GM18517 (cell line): ENCODE data around the gene COLEC11.

ENCODE experiments used
- ATAC-seq: cut with Tn5 transposase; IDR thresholded peaks from one replicate; pipeline ENCODE4 v1.9.1; 2021; ENCODE audit warnings: mild to moderate bottlenecking, moderate library complexity; ENCODE audit not compliant: unreplicated experiment

COLEC11 gene

DNA sequence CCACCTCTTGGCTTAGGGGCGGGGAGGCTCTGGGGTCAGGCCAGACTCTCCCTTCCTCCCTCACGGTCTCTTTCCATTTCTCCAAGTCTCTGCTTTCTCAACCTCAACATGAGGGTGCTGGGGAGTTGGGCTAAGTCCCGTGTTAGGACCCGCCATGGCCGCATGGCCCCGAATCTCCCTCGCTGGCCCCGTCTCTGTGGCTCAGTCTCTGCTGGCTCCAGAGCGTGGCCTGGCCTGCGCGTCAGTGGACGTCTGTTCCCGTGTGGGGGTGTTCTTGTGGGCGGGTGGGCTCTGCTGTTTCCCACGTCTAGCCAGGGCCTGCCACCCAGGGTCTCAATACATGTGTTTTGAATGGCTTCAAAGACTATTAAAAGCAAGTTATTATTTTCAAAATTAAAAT, 75.5 kb downstream of the COLEC11 start:
- ATAC-seq: no peak

DNA sequence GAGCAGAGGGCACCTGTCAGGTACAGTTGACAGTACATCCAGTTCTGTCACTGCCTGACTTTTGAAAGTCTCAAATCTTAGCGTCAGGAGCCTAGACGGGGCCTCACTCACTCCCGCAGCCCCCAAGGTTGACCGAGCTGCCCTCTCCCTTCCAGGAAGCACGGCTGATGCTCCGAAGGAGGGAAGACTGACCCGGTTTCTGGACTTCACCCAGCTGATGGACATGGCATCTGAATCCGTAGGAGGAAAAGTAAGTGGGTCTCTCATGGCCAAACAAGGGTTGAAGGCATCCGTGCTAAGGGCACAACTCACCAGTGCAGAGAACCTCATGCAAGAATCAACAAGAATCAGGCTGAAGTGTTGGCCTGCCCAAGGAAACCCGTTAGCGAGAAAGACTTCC, 76.0 kb downstream of the COLEC11 start:
- no peak for ATAC-seq

DNA sequence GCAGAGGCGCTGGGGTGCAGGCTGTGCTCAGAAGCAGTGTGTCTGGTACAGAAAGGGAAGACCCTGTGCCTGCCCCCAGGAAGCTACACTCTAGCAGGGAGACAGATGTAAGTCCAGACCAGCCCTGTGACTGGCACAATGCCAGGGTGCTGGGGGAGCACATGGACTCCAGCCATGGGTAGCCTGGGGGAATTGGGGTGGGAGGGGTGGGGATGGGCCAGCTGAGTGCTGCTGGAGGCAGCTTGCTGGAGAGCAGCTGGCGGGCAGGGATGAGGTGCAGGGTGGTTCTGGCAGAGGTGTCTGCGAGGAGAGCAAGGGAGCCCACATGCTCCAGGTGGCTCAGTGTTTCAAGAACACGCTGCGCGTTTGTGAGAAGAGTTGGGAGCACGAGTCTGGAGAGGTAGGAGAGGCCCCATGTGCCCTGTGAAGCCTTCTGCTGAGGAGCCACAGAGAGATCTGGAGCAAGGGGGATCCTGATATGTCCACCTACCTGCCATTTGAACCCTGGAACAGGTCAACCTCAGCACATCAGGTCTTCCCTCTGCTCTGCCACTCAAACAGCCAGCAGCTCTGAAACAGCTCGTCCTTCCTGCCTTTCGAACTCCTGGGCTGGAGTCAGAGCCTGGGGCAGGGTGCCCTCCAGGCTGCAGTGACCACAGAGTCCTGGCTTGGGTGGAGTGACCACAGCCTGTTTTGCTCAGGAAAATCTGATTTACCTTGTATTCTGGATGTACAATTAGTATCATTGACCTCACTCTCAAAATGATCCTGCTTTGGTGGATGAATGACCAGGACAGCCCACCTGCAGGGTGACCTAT, 78.2 kb downstream of the COLEC11 start:
- ATAC-seq: no peak

DNA sequence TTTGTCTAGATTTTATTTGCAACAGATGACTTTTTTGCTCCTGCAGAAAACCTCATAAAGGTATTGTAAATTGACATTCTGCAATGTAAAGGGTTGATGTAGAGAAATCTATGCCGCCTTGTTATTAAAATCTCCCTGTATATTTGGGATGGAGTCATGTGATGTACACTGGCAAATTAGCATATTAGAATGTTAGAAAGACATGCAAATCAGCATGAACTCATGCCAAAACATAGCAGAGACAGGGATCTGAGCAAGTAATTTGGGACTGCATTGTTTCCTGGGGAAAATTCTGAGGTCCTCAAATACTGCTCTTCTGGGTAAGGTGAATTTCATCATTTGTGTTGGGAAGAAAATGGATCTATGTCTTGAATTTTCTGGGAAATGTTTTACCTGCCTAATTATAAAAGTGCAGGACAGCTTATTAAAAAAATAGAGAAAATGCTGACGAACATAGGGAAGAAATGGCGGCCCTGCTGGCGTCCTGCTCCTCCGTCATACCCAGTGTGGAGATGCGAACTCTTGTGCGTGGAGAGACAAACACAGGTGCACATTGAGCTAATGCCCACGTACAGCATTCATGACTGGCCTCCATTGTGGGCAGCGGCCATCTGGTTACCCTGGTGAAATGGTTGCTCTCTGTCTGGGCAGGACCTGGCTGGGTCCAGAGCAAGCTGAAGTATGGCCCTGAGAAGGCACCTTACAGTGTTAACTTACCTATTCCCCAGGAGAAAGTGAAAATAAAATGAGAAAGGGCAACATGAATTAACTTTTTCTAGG, 79.3 kb downstream of the COLEC11 start:
- no peak for ATAC-seq

DNA sequence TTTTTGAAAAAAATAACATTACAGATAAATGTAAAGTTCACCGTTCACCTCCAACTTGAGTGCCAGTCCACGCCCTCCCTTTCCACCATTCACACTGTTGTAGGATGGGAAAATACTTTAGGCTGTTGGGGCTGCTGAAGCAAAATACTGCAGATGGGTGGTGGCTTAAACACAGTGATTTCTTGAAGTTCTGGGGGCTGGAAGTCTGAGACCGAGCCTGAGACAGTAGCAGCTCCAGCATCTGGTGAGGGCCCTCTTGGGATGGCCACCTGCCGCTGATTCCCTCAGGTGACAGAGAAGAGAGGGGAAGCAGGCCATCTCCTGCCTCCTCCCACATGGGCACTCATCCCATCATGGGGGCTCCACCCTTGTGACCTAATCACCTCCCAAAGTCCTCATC, 80.8 kb downstream of the COLEC11 start:
- ATAC-seq: no peak

DNA sequence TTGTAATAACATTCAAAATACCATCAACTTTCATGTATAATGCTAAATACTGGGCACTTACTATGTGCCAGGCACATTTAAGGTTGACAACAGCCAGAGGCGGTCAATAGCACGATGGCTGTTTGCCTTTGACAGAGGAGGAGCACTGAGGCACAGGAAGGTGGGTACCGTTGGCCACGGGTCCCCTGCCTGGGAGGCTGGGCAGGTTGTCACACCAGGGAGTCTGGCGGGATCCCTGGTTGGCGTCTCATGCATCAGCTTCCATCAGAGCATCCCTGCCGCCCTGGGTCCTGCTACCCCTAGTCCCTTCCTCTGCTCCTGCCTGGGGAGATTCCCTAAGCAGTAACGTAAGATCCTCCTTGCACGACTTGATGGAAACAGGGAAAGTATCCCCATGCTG, 82.5 kb downstream of the COLEC11 start:
- ATAC-seq: no peak

DNA sequence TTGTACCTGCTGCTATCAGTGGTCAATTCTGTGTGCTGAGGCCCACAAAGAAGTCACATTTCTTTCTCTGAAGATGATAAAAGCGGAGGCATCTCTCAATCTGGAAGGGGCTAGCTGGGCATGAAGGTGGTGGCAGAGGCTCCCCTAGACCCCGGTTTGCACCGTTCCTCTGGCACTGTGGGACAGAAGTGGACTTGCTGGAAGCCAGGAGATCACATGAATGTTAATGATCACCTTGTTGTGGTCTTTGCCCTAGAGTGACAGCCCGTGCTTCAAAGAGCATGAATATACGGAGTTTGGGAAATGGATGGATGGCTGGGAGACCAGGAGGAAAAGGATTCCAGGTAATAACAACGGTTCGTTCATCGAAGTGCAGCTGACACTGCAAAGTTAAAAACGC, 83.3 kb downstream of the COLEC11 start:
- ATAC-seq: no peak

DNA sequence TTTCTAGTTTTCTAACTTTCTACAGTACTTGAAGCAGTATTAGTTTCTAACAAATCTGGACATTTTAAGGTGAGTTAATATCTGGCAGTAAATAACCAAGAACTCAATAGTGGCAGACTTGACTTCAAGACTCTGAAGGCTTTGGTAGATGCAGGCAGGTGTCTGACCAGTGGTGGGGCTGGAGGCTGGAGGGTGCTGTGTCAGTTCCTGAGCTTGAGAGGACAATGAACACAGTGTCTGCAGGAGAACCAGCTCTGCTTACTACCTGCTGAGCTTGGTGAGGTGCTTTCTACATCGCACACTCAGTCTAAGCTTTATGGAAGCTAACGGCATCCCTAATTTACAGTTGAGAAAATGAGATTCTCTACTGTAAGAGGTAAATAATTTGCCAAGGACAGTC, 84.3 kb downstream of the COLEC11 start:
- ATAC-seq: no peak

DNA sequence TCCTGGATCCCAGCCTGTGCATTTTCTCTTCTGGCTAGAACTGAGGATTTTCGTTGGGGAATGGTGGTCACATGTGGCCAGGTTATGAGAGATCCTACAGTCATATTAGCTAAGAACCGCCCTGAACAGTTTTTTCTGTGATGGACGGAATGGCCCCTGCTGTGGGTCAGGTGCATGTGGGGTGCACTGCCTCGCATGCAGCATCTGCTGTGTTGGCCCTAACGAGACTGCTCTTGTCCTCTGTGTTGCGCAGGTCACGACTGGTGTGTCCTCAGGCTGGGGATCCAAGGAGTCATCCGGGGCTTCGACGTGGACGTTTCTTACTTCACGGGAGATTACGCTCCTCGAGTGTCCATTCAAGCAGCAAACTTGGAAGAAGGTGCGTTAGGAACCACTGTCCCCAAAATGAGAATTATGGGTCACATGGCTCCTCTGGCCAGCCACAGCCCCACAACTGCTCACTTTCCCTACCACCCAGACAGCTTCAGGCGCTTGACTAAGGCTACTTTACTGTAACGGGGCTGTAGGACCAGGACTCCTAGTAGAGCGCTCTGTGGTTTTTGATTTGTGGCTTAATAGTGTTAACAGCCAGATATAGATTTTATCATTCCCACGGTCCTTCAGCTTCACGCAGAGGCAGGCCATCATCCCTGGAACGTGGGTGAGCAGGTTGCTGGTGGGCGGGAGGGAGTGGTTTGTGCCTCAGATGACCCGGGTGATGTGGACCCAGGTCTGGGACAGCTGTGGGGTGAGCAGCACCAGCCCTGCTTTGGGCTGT, 84.9 kb downstream of the COLEC11 start:
- no peak for ATAC-seq

DNA sequence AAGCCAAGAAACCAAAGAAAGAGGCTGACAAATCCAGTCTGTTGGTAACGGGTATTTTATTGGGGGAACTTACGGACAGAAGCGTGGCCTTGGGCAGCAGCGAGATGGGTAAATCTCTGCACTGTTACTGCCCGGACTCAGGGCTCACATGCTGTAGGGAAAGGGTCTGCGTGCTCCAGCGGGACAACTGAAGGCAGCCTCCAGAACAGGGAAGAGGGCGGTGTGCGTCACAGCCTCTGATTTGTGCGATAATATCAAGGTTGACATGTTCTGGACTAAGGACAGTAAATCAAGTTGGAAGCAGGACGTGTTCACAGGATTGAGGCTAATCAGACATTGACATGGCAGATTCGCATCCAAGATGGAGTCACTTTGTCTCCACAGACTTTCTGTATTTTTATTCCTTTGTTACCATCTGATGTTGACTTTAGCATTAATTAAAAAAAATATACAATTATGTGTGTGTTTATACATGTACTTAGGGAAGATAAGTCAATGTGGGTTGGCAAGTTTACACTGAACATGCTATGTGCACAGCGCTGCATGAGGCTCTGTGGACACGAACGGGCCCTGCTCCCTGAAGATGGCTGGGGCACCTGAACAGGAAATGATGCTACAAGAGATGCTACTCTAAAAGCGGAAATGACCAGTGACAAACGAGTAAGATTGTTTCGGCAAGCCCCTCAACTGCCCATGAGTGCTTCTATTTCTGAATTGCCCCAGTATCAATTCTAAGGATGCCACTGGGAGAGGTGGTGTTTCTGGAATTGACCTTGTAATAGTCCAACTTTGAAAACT, 85.8 kb downstream of the COLEC11 start:
- ATAC-seq: no peak

DNA sequence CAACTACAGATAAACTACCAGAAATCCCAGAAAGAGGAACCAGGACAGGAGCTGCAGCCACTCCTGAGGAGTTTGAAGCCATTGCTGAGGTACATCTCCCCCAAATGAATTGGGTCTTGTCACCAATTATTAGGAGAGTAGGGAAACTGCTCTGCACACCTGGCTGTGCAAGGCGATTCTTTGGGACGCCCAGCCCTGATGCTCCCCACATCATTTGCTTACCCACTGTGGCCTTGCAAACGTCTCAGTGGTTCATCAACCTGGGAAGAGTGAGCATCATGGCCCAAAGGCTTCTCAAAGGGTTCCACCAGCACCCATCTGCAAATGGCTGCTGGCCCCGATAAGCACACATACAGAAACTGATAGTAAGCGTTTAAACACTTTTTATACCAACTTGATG, 86.7 kb downstream of the COLEC11 start:
- no peak for ATAC-seq

DNA sequence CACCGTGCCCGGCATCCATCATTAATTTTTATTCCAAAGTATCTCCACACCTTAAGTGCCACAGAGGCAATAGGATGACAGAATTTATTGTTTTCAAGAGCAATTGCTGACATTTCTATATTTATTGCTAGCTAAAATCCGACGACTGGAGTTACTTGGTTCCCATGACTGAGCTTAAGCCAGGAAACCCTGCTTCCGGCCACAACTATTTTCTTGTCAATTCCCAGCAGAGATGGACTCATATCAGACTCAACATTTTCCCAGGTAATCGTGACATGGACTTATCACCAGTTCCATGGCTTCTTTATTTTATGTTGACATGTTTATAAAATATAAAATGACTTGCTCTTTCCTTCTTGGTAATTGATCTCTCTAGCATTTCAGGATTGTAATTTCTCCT, 87.9 kb downstream of the COLEC11 start:
- no peak for ATAC-seq

DNA sequence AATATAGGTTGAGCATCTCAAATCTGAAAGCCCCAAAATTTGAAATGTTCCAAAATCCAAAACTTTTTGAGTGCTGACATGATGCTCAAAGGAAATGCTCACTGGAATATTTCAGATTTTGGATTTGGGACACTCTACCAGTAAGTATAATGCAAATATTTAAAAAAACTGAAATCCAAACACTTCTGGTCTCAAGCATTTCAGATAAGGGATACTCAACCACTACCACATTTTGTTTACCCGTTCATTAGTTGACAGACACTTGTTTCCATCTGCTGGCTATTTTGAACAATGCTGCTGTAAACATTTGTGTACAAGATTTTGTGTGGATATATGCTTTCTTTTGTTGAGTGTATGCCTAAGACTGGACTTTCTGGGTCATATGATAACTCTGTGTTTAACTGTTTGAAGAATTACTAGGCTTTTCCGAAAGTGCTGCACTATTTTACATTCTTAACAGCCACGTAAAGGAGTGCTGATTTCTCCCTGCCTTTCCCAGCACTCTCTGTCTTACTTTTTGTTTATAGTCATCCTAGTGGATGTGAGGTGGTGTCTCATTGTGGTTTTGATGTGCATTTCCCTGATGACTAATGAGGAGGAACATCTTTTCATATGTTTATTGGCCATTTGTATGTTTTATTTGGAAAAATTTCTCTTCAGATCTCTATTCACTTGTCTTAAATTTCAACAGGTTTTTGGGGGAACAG, 89.0 kb downstream of the COLEC11 start:
- ATAC-seq: no peak

DNA sequence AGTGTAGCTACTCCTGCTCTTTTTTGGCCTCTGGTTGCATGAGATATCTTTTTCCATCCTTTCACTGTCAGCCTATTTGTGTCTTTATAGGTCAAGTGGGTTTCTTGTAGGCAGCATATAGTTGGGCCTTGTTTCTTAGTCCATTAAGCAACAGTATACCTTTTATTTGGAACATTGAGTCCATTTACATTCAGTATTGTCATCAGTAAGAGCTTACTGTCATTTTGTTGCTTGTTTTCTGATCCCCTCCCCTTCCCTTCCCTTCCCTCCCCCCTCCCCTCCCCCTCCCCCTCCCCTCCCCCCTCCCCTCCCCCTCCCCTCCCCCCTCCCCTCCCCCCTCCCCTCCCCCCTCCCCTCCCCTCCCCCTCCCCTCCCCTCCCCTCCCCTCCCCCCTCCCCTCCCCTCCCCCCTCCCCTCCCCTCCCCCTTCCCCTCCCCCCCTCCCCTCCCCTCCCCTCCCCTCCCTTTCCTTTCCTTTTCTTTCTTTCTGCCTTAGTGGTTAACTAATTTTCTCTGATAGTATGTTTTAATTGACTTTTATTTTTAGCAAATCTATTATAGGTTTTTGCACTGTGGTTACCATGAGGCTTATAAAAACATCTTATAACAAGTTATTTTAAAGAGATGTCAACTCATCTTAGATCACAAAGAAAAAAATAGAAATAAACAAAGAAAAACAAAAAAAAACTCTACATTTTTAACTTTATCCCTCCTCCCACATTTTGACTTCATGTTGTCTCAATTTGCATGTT, 95.3 kb downstream of the COLEC11 start:
- no peak for ATAC-seq

DNA sequence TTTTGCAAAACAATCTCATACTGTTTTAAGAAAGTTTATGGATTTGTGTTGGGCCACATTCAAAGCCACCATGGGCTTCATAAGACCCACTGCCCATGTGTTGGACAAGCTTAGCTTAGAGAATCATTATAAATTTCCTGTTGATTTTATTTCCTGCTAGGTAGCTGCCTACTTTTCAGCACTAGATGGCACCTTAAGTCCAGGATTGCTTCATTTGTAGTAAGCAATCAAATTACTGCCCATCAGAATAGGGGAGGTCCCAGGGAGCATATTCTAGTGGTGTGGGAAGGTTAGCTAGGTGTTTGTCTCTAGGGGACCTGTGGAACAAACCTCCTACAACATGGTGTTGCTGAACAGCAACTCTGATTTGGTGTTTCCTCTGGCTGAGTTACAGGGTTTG, 97.5 kb downstream of the COLEC11 start:
- no peak for ATAC-seq
